VCaP (cell line): ENCODE results near the gene SEMA6B.

Experiments used
- H3K27ac ChIP-seq: fragments of 450-650 bp; 2 replicates; pipeline ENCODE4 v1.5.1; 2017
- CTCF ChIP-seq: fragments of 450-650 bp; conservative IDR thresholded peaks from 2 replicates; pipeline ENCODE4 v1.5.1; 2017; ENCODE audit warnings: mild to moderate bottlenecking, moderate library complexity

Gene SEMA6B

DNA sequence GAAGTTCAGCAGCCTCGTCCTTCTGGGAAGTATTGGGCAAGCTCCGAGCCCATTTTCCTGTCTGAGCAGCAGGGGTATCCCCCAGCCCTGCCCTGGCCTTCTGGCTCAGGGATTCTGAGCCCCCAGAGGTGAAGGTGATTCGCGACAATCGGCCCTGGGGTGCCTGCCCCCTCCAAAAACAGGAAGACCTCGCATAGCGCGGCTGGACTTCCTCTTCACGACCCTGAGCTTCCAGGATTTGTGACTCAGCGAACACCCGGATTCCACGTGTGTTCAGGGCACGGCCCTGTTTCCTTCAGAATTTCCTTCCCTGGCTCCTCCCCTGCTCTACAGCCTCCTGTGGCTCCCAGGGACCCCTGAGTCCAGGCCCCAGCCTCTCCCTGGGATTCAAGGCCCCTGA lies at the start of gene SEMA6B:
SEMA6B (minus strand) TSS at position 116 of the 400 bp plus-strand sequence. CDS start 1,227 bp downstream, outside the sequence.
- no peak within 1 kb of the TSS for H3K27ac ChIP-seq
- TF ChIP-seq CTCF: no peak

GRCh38 chr19:4606921-4607678 lies 47.6 kb upstream of the SEMA6B start:
- no peak for TF ChIP-seq CTCF
- H3K27ac ChIP-seq: no peak overlapping the region

DNA sequence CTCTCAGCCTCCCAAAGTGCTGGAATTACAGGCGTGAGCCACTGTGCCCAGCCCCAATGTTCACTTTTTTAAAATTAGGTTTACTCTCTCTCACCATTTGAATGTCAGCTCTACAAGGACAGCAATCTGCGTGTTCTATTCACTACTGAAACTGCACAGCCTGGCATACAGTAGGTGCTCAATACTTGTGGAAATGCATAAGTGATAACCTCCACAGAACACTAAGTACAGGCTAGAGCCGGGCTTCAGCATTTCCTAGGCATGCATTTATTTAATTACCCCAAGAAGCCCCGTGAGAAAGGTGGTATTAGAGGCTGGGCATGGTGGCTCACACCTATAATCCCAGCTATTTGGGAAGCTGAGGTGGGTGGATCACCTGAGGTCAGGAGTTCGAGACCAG lies 46.7 kb upstream of the SEMA6B start:
- no peak overlapping the region for H3K27ac ChIP-seq
- TF ChIP-seq CTCF: no peak

GRCh38 chr19:4604912-4605311 lies 45.4 kb upstream of the SEMA6B start:
- no peak for TF ChIP-seq CTCF
- no peak overlapping the region for H3K27ac ChIP-seq

DNA sequence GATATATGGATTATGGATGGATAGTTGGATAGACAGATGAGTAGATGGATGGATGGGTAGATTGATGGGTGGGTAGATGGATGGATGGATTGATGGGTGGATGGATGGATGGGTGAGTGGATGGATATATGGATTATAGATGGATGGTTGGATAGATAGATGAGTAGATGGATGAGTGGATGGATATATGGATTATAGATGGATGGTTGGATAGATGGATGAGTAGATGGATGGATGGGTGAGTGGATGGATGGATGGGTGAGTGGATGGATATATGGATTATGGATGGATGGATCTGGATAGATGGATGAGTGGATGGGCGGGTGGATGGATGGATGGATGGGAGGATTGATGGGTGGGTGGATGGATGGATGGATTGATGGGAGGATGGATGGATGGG lies 43.4 kb upstream of the SEMA6B start:
- TF ChIP-seq CTCF: no peak
- H3K27ac ChIP-seq: no peak overlapping the region

DNA sequence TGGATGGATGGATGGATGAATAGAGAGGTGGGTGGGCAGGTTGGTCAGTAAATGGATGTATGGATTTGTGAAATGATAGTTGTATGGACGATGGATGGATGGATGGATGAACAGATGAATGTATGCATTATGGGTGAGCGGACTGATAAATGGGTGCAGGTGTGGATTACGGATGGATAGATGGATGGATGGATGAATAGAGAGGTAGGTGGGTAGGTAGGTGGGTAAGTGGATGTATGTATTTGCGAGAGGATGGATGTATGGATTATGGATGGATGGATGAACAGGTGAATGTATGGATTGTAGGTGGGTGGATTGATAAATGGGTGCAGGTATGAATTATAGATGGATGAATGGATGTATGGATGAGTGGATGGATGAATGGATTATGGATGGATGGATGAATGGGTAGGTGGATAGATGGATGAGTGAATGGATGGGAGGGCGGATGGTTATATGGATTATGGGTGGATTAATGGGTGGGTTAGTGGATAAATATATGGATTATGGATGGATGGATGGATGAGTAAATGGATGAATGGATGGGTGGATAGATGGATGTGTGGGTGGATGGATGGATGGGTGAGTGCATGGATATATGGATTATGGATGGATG lies 42.8 kb upstream of the SEMA6B start:
- H3K27ac ChIP-seq: no peak overlapping the region
- no peak for TF ChIP-seq CTCF

GRCh38 chr19:4600893-4601292 lies 41.4 kb upstream of the SEMA6B start:
- TF ChIP-seq CTCF: no peak
- no peak overlapping the region for H3K27ac ChIP-seq
